ENCODE results near the gene ENG. TPM values are rescaled to one million over a fixed set of nuclear protein-coding genes. Genes with fewer than 3 reads are reported as not detected.

Gene ENG
- total and polyA plus RNA-seq, 2 of the 8 experiments (the other 6 are each of a cell fraction or from before 2014, with no cell fraction given), result 1.8 to 4.4 TPM

GRCh38 chr9:127788337-127789011, 66.0 kb downstream of the ENG start (continued):
- TF ChIP-seq YY1 (IDR thresholded peaks at IDR 0.05; ENCODE audit: low read depth, low read length) (no peak), BCL11A (IDR thresholded peaks at IDR 0.05; ENCODE audit: low read depth in 2 of 2, low read length in 2 of 2) (no peak), NRF1 (IDR thresholded peaks at IDR 0.05; ENCODE audit: low read depth, low read length) (no peak)
